Smooth muscle cell (in vitro differentiated cells): ENCODE data around the gene WDR44. TPM values are rescaled to one million over a fixed set of nuclear protein-coding genes. Genes with fewer than 3 reads are reported as not detected.
A peak's percentile ranks its signal among the peaks of the same experiment; 100 is the strongest.
"Not testable (repeated sequence)": the region's sequence is repeated elsewhere in the genome, so short reads cannot be mapped to it uniquely, and the experiment has no call there.

ENCODE experiments used
- DNase-seq: peaks from one replicate; lab custom pipeline; 2025; ENCODE audit not compliant: unreplicated experiment; lab: John Stamatoyannopoulos, UW
- H2AFZ ChIP-seq: fragments of 200-600 bp; sonication (generic); 2 replicates; pipeline ENCODE4 v1.6.0; 2016; ENCODE audit warnings: antibody characterized with exemption, low read depth, mild to moderate bottlenecking
- H3F3A ChIP-seq: fragments of 200-600 bp; sonication (generic); 2 replicates; pipeline ENCODE4 v1.6.0; 2017; ENCODE audit warnings: antibody characterized with exemption, low read depth
- H3K27ac ChIP-seq: fragments of 200-600 bp; sonication (generic); 2 replicates; pipeline ENCODE4 v1.5.1; 2016; ENCODE audit warnings: low read depth, mild to moderate bottlenecking
- H3K27me3 ChIP-seq: fragments of 200-600 bp; sonication (generic); 2 replicates; pipeline ENCODE4 v1.6.1; 2016; ENCODE audit warnings: low read depth, mild to moderate bottlenecking
- H3K36me3 ChIP-seq: fragments of 200-600 bp; sonication (generic); 2 replicates; pipeline ENCODE4 v1.5.1; 2016; ENCODE audit warnings: low read depth
- H3K4me1 ChIP-seq: fragments of 200-600 bp; sonication (generic); 2 replicates; pipeline ENCODE4 v1.5.1; 2016; ENCODE audit warnings: low read depth
- H3K4me2 ChIP-seq: fragments of 200-600 bp; sonication (generic); 2 replicates; pipeline ENCODE4 v1.6.0; 2016; ENCODE audit warnings: mild to moderate bottlenecking
- H3K4me3 ChIP-seq: fragments of 200-600 bp; sonication (generic); 2 replicates; pipeline ENCODE4 v1.5.1; 2016; ENCODE audit warnings: mild to moderate bottlenecking
- H3K79me2 ChIP-seq: fragments of 200-600 bp; sonication (generic); 2 replicates; pipeline ENCODE4 v1.6.0; 2016; ENCODE audit warnings: low read depth, mild to moderate bottlenecking
- H3K9ac ChIP-seq: fragments of 200-600 bp; sonication (generic); 2 replicates; pipeline ENCODE4 v1.6.0; 2016; ENCODE audit warnings: low read depth
- H3K9me3 ChIP-seq: fragments of 200-600 bp; sonication (generic); replicated peaks from 2 replicates; pipeline ENCODE4 v1.5.1; 2016; ENCODE audit warnings: low read depth
- H4K20me1 ChIP-seq: fragments of 200-600 bp; sonication (generic); 2 replicates; pipeline ENCODE4 v1.6.0; 2016; ENCODE audit warnings: low read depth
- WGBS: methylation state at CpG from one replicate; pipeline ENCODE4 v1.1.7; 2016; ENCODE audit warnings: low lambda C conversion rate; 5-methylcytosine and 5-hydroxymethylcytosine counted together
- polyA plus RNA-seq: library from polyadenylated mRNA; unstranded; fragments of >200 nt; fragmentation: Nextera tagmentation; extraction: Ambion mirVana; gene quantifications from 2 replicates; pipeline ENCODE4 v1.2.1, GENCODE V29; 2016
- total RNA-seq: library from RNA; depleted of rRNA; stranded (reverse); fragments of >200 nt; gene quantifications from 2 replicates; pipeline ENCODE4 v1.2.3, GENCODE V29; 2014
- TF ChIP-seq, protein P1 (sequence below): fragments of 200-600 bp; sonication (generic); IDR thresholded peaks from 2 replicates; pipeline ENCODE4 v1.5.1; 2017; ENCODE audit warnings: borderline replicate concordance, mild to moderate bottlenecking, antibody characterized with exemption; ENCODE audit not compliant: insufficient read depth, poor library complexity, severe bottlenecking

WDR44 gene, protein sequence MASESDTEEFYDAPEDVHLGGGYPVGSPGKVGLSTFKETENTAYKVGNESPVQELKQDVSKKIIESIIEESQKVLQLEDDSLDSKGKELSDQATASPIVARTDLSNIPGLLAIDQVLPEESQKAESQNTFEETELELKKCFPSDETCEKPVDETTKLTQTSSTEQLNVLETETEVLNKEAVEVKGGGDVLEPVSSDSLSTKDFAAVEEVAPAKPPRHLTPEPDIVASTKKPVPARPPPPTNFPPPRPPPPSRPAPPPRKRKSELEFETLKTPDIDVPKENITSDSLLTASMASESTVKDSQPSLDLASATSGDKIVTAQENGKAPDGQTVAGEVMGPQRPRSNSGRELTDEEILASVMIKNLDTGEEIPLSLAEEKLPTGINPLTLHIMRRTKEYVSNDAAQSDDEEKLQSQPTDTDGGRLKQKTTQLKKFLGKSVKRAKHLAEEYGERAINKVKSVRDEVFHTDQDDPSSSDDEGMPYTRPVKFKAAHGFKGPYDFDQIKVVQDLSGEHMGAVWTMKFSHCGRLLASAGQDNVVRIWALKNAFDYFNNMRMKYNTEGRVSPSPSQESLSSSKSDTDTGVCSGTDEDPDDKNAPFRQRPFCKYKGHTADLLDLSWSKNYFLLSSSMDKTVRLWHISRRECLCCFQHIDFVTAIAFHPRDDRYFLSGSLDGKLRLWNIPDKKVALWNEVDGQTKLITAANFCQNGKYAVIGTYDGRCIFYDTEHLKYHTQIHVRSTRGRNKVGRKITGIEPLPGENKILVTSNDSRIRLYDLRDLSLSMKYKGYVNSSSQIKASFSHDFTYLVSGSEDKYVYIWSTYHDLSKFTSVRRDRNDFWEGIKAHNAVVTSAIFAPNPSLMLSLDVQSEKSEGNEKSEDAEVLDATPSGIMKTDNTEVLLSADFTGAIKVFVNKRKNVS
- 18.4 and 20.0 TPM in 2 replicates for total RNA-seq
- polyA plus RNA-seq = 7.4 and 10.0 TPM in 2 replicates

DNA sequence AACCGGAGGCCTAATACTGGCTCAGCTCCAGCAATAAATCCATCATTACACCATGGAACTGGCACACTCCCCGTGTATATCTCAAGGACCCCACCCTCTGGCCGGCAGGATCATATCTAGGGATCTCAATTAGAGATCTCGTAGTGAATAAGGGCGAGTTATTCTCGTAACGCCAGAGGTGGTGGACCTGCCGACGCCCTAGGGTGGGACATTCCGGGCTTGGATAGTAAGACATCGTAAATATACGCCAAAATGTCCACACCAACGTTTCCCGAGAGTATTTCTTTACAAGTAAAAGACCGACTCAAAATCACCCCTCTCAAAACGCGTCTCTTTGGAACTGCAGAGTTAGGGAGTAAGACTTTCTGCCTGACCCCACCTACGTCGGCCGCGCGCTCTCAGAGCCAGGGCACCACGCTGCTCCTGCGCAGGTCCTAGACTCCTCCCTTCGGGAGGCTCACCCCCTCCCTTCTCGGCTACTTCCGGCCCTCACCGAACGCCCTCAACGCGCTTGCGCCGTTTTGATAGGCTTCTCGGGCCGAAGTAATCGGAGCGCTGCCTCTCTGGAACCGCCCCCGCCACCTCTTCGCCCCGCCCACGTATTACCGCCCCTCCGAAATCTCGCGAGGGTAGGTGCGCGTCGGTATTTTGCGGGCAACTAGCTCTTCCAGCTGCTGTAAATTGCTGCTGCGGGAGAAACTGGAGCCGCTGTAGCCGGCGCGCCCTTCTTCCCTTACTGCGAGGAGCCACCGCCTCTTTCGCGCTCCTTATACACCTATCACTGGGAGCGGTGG lies at the start of gene WDR44:
Gene WDR44, plus strand, starts transcription at position 643 of the 794 bp plus-strand sequence. CDS start 398 bp downstream, outside the sequence.
- no peaks in the 10 kb centered on the region for H3K36me3 ChIP-seq
- H3K4me3 ChIP-seq = peak within 1 kb of the TSS; percentile 77
- peak; percentile 68 for DNase-seq
- H3K27ac ChIP-seq = peak within 1 kb of the TSS; percentile 86
- H2AFZ ChIP-seq = peak within 1 kb of the TSS; percentile 92
- TF ChIP-seq, protein P1, sequence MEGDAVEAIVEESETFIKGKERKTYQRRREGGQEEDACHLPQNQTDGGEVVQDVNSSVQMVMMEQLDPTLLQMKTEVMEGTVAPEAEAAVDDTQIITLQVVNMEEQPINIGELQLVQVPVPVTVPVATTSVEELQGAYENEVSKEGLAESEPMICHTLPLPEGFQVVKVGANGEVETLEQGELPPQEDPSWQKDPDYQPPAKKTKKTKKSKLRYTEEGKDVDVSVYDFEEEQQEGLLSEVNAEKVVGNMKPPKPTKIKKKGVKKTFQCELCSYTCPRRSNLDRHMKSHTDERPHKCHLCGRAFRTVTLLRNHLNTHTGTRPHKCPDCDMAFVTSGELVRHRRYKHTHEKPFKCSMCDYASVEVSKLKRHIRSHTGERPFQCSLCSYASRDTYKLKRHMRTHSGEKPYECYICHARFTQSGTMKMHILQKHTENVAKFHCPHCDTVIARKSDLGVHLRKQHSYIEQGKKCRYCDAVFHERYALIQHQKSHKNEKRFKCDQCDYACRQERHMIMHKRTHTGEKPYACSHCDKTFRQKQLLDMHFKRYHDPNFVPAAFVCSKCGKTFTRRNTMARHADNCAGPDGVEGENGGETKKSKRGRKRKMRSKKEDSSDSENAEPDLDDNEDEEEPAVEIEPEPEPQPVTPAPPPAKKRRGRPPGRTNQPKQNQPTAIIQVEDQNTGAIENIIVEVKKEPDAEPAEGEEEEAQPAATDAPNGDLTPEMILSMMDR = no peak
- peaks cover 35% of the 10 kb centered on the region for H4K20me1 ChIP-seq
- H3K9ac ChIP-seq = peak within 1 kb of the TSS; percentile 84
- H3K4me1 ChIP-seq = peaks cover 13% of the 10 kb centered on the region
- peaks cover 29% of the 10 kb centered on the region for H3K79me2 ChIP-seq
- no peaks in the 10 kb centered on the region for H3K27me3 ChIP-seq
- H3F3A ChIP-seq = no peaks in the 10 kb centered on the region
- no peaks in the 10 kb centered on the region for H3K9me3 ChIP-seq
- WGBS = 42% methylated on average over 60 of the region's 60 CpGs
- peak within 1 kb of the TSS; percentile 90 for H3K4me2 ChIP-seq

DNA sequence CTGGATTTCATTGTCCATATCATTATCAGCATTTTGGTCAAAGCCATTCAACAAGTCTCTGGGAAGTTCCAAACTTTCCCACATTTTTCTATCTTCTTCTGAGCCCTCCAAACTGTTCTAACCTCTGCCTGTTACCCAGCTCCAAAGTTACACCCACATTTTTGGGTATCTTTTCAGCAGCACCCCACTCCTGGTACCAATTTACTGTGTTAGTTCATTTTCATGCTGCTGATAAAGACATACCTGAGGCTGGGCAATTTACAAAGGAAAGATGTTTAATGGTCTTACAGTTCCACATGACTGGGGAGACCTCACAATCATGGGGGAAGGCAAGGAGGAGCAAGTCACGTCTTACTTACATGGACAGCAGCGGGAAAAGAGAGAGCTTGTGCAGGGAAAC lies 40.1 kb upstream of the WDR44 start:
- H3K36me3 ChIP-seq, H3K27me3 ChIP-seq, H3K9ac ChIP-seq, H3K9me3 ChIP-seq, DNase-seq, H3K79me2 ChIP-seq, H3K4me3 ChIP-seq, H2AFZ ChIP-seq, H3K4me2 ChIP-seq, H4K20me1 ChIP-seq, H3F3A ChIP-seq, H3K4me1 ChIP-seq, H3K27ac ChIP-seq: not testable (repeated sequence)
- WGBS = 80% methylated on average over 2 of the region's 2 CpGs

DNA sequence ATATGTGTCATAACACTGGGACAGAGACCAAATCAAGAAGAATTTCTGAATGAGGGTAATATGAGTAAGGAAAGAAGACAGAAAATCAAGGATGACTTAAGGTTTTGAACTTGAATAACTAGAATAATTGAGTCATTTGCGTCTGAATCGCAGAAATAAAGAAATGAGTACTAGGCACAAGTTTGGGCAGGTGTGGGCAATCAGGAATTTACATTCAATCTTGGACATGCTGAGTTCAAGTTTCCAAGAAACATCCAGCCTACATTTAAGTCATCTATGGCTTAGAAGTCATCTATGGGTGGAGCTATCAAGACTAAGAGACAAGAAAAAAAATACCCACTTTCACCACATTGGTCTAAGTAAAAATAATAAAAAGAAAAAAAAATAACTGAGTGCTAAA lies 30.4 kb upstream of the WDR44 start:
- Histone ChIP-seq H3K36me3 (no peaks in the 10 kb centered on the region), H3K27me3 (no peaks in the 10 kb centered on the region), H3K9ac (no peak overlapping the region), H4K20me1 (no peaks in the 10 kb centered on the region), H2AFZ (no peak overlapping the region), H3F3A (no peaks in the 10 kb centered on the region), H3K4me1 (no peaks in the 10 kb centered on the region), H3K27ac (no peak overlapping the region), H3K4me3 (no peak overlapping the region), H3K79me2 (no peaks in the 10 kb centered on the region), H3K4me2 (no peak overlapping the region), H3K9me3 (no peaks in the 10 kb centered on the region)
- TF ChIP-seq, protein P1 = no peak
- 59% methylated on average over 2 of the region's 2 CpGs for WGBS
- no peak for DNase-seq
